ENCODE data around the gene EMC9. TPM values are rescaled to one million over a fixed set of nuclear protein-coding genes. Genes with fewer than 3 reads are reported as not detected.

The EMC9 gene
- total and polyA plus RNA-seq, 10 of the 15 experiments (the other 5 are each of a cell fraction or from before 2014, with no cell fraction given) = 15.3 to 60.5 (median 30.3) TPM

DNA sequence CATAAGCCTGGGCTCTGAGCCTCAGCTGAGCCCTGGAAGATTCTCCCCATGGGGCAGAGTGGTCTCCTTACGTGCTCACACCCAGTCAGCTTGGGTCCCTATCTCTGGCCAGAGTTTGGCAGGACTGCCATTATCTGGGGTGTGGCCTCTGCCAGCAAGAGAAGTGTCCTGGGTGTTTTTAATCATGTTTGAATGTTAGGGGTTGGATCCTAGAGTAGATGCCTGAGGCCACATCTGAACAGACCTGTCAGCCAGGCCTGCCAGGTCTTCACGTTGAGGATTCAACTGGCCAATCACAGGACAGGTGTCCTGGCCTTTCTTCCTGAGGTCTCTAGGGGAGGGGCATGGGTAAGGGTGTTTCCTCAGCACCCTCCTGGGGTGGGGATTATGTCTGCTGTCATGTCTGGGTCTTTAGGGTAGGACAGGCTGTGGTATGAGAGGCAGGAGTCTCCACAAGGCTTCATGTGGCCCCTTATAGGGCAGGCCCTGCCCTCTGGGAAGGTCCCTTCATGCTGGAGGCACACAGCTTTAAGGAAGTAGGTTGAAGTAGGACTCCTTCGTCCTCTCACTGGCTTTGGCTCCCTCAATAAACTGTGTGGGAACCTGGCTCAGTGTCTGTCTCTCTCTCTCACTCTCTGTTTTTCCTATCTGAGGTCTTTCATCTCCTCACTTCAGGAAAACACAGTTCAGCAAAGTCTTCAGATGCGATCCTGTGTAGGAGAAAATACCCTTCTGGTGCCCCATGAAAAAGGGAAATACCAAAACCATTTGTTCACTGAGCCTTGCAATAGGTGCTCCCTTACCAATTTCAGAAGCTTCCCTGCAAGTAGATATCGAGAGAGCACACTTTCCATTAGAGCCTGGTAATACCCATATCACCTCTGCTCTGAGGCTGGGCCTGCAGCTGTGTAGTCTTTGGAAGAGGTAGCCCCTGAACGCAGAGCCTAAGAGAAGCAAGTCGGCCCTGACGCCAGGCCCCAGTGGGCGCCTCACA lies 17.7 kb downstream of the EMC9 start (continued):
- TF ChIP-seq CREM (IDR thresholded peaks at IDR 0.05; ENCODE audit: low read depth) (no peak), MEF2A (IDR thresholded peaks at IDR 0.05; ENCODE audit: insufficient read depth, low read depth, low read length) (no peak), WRNIP1 (IDR thresholded peaks at IDR 0.05; ENCODE audit: borderline replicate concordance, low read depth, low read length) (no peak), ZZZ3 (IDR thresholded peaks at IDR 0.05; ENCODE audit: control insufficient read depth, insufficient read length, low read depth) (no peak), POLR2AphosphoS2 (IDR thresholded peaks at IDR 0.05; ENCODE audit: low read depth, low read length) (no peak), BMI1 (IDR thresholded peaks at IDR 0.05; ENCODE audit: borderline replicate concordance) (no peak), CHD1 (IDR thresholded peaks at IDR 0.05; ENCODE audit: low read depth, low read length) (no peak), SUPT20H (IDR thresholded peaks at IDR 0.05; ENCODE audit: borderline replicate concordance, control insufficient read depth, low read depth, low read length) (no peak), SIN3A (IDR thresholded peaks at IDR 0.05; ENCODE audit: low read depth, low read length) (no peak), HDAC6 (IDR thresholded peaks at IDR 0.05; ENCODE audit: unreplicated experiment) (no peak), RCOR1 (conservative IDR thresholded peaks at IDR 0.05; ENCODE audit: low read depth, low read length) (no peak), RUNX3 (IDR thresholded peaks at IDR 0.05; ENCODE audit: low read length) (peak; percentile 36; the same call in 1 of the 2 replicates), FOXM1 (IDR thresholded peaks at IDR 0.05; ENCODE audit: low read depth, low read length) (no peak), TARDBP (IDR thresholded peaks at IDR 0.05; ENCODE audit: borderline replicate concordance) (0 out of 2 replicates have a peak, but pooled peaks have one; percentile 39), MTA3 (IDR thresholded peaks at IDR 0.05; ENCODE audit: borderline replicate concordance, low read length) (no peak), SMARCA5 (IDR thresholded peaks at IDR 0.05) (no peak), IRF4 (IDR thresholded peaks at IDR 0.05; ENCODE audit: low read depth, low read length) (no peak), BACH1 (IDR thresholded peaks at IDR 0.05; ENCODE audit: borderline replicate concordance) (no peak), IKZF2 (IDR thresholded peaks at IDR 0.05) (peak; percentile 56 to 64; a peak in 3 of 4 replicates), CBX5 (IDR thresholded peaks at IDR 0.05; ENCODE audit: low read depth) (no peak), POLR2A (IDR thresholded peaks at IDR 0.05; ENCODE audit: low read depth, low read length) (peak; percentile 43; the same call in 1 of the 2 replicates), CBX3 (IDR thresholded peaks at IDR 0.05; ENCODE audit: borderline replicate concordance, low read depth) (no peak)
- TF ChIP-seq, protein P1, sequence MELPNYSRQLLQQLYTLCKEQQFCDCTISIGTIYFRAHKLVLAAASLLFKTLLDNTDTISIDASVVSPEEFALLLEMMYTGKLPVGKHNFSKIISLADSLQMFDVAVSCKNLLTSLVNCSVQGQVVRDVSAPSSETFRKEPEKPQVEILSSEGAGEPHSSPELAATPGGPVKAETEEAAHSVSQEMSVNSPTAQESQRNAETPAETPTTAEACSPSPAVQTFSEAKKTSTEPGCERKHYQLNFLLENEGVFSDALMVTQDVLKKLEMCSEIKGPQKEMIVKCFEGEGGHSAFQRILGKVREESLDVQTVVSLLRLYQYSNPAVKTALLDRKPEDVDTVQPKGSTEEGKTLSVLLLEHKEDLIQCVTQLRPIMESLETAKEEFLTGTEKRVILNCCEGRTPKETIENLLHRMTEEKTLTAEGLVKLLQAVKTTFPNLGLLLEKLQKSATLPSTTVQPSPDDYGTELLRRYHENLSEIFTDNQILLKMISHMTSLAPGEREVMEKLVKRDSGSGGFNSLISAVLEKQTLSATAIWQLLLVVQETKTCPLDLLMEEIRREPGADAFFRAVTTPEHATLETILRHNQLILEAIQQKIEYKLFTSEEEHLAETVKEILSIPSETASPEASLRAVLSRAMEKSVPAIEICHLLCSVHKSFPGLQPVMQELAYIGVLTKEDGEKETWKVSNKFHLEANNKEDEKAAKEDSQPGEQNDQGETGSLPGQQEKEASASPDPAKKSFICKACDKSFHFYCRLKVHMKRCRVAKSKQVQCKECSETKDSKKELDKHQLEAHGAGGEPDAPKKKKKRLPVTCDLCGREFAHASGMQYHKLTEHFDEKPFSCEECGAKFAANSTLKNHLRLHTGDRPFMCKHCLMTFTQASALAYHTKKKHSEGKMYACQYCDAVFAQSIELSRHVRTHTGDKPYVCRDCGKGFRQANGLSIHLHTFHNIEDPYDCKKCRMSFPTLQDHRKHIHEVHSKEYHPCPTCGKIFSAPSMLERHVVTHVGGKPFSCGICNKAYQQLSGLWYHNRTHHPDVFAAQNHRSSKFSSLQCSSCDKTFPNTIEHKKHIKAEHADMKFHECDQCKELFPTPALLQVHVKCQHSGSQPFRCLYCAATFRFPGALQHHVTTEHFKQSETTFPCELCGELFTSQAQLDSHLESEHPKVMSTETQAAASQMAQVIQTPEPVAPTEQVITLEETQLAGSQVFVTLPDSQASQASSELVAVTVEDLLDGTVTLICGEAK (IDR thresholded peaks at IDR 0.05; ENCODE audit: borderline replicate concordance) = no peak
- TF ChIP-seq, protein P2, sequence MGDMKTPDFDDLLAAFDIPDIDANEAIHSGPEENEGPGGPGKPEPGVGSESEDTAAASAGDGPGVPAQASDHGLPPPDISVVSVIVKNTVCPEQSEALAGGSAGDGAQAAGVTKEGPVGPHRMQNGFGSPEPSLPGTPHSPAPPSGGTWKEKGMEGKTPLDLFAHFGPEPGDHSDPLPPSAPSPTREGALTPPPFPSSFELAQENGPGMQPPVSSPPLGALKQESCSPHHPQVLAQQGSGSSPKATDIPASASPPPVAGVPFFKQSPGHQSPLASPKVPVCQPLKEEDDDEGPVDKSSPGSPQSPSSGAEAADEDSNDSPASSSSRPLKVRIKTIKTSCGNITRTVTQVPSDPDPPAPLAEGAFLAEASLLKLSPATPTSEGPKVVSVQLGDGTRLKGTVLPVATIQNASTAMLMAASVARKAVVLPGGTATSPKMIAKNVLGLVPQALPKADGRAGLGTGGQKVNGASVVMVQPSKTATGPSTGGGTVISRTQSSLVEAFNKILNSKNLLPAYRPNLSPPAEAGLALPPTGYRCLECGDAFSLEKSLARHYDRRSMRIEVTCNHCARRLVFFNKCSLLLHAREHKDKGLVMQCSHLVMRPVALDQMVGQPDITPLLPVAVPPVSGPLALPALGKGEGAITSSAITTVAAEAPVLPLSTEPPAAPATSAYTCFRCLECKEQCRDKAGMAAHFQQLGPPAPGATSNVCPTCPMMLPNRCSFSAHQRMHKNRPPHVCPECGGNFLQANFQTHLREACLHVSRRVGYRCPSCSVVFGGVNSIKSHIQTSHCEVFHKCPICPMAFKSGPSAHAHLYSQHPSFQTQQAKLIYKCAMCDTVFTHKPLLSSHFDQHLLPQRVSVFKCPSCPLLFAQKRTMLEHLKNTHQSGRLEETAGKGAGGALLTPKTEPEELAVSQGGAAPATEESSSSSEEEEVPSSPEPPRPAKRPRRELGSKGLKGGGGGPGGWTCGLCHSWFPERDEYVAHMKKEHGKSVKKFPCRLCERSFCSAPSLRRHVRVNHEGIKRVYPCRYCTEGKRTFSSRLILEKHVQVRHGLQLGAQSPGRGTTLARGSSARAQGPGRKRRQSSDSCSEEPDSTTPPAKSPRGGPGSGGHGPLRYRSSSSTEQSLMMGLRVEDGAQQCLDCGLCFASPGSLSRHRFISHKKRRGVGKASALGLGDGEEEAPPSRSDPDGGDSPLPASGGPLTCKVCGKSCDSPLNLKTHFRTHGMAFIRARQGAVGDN (IDR thresholded peaks at IDR 0.05) = peak; percentile 45
